NT2/D1 (cell line): ENCODE results near the gene SLC47A1.

Experiments
- SUZ12 ChIP-seq: IDR thresholded peaks from 2 replicates; pipeline ENCODE4 v1.6.1; 2011; ENCODE audit not compliant: insufficient read length, insufficient read depth; ENCODE audit errors: extremely low read depth
- ZNF274 ChIP-seq: IDR thresholded peaks from 2 replicates; pipeline ENCODE4 v1.6.1; 2011; ENCODE audit warnings: mild to moderate bottlenecking, low read depth, low read length

DNA sequence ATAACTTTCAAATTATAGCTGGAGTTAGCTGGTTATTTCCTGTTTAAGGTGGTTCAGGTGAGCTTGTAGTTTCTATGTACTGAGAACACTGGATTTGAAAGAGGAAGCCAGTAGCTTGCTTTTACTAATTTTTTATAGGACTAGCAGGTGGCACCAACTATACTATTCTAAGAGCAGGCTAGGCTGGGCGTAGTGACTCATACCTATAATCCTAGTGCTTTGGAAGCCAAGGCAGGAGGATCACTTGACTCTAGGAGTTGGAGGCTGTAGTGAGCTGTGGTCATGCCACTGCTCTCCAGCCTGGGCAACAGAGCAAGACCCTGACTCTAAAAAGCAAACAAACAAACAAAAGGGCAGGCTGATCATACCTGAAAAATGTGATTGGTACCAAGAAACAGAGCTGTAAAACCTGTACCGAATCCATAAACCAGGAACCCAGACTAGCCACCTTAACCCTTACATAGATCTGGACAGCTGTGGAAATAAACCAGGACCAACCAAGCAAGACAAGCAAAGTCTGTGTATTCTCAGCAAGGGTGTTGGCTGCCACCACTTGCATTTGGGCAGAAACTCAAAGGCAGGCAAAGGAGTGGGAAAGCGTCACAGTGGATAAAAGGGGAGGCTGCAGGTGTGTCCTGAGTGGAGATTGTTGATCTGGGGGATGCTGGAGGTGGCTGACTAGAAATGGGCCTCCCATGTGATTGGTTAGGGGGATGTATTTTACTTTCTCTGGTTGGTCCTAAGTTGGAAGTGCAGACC, 36.3 kb downstream of the SLC47A1 start:
- TF ChIP-seq ZNF274 = no peak
- no peak for TF ChIP-seq SUZ12
